ENCODE results near the gene MS4A6E. TPM values are rescaled to one million over a fixed set of nuclear protein-coding genes. Genes with fewer than 3 reads are reported as not detected.

MS4A6E gene
- total RNA-seq, 1 experiment from 2014 or later = not detected

GRCh38 chr11:60316317-60316716 is 10.7 kb upstream of the MS4A6E start:
- Mint-ChIP-seq H3K4me1 (peaks cover 6% of the 10 kb centered on the region), H3K4me3 (no peak overlapping the region), H3K27me3 (ENCODE audit: low read depth) (no peaks in the 10 kb centered on the region; the same call in 1 of the 2 replicates), H3K27ac (no peak overlapping the region), H3K36me3 (no peaks in the 10 kb centered on the region), H3K9me3 (peaks cover 19% of the 10 kb centered on the region)
- DNase-seq (ENCODE audit: low spot score) = no peak
- no peak for TF ChIP-seq KAT7 (CRISPR knock-in tag; IDR thresholded peaks at IDR 0.05; ENCODE audit: borderline replicate concordance)
- no peak for TF ChIP-seq ZNF671 (CRISPR knock-in tag; IDR thresholded peaks at IDR 0.05)
- TF ChIP-seq TEAD4 (CRISPR knock-in tag; IDR thresholded peaks at IDR 0.05) = no peak
- TF ChIP-seq ZNF263 (CRISPR knock-in tag; IDR thresholded peaks at IDR 0.05; ENCODE audit: low read depth) = no peak
- no peak for TF ChIP-seq ZSCAN18 (CRISPR knock-in tag; IDR thresholded peaks at IDR 0.05)
- TF ChIP-seq ATF3 (CRISPR knock-in tag; conservative IDR thresholded peaks at IDR 0.05) = no peak
- TF ChIP-seq IRF1 (CRISPR knock-in tag; IDR thresholded peaks at IDR 0.05) = no peak
- TF ChIP-seq CREB1 (CRISPR knock-in tag; IDR thresholded peaks at IDR 0.05) = no peak
- no peak for TF ChIP-seq NFYB (CRISPR knock-in tag; conservative IDR thresholded peaks at IDR 0.05; ENCODE audit: low read depth)
- TF ChIP-seq ETV6 (CRISPR knock-in tag; IDR thresholded peaks at IDR 0.05) = no peak
- CTCF ChIA-PET = no interaction called here
- ATAC-seq = no peak
- POLR2A ChIA-PET = no interaction called here

GRCh38 chr11:60318726-60319125 is 8.3 kb upstream of the MS4A6E start:
- ATAC-seq = peak; percentile 77
- Mint-ChIP-seq H3K4me1 (peaks cover 10% of the 10 kb centered on the region), H3K36me3 (no peaks in the 10 kb centered on the region), H3K4me3 (no peak overlapping the region), H3K9me3 (peaks cover 34% of the 10 kb centered on the region), H3K27me3 (ENCODE audit: low read depth) (no peaks in the 10 kb centered on the region; the same call in 1 of the 2 replicates), H3K27ac (no peak overlapping the region)
- no peak for DNase-seq (ENCODE audit: low spot score)
- POLR2A ChIA-PET = no interaction called here
- CTCF ChIA-PET = interaction anchor here (1.0 to 1.6 kb wide), 6 partner anchors 16 to 300 kb away, joined by 3 to 8 read pairs (median 4); no protein-coding TSS in a partner anchor
- no peak for TF ChIP-seq MLX (CRISPR knock-in tag; IDR thresholded peaks at IDR 0.05)
- TF ChIP-seq ZNF416 (CRISPR knock-in tag; IDR thresholded peaks at IDR 0.05) = no peak
- TF ChIP-seq KAT7 (CRISPR knock-in tag; IDR thresholded peaks at IDR 0.05; ENCODE audit: borderline replicate concordance) = no peak
- TF ChIP-seq GTF2I (CRISPR knock-in tag; conservative IDR thresholded peaks at IDR 0.05) = no peak
- TF ChIP-seq JUN (CRISPR knock-in tag; IDR thresholded peaks at IDR 0.05) = no peak
- no peak for TF ChIP-seq ZNF423 (CRISPR knock-in tag; IDR thresholded peaks at IDR 0.05)
- no peak for TF ChIP-seq FOXK1 (CRISPR knock-in tag; IDR thresholded peaks at IDR 0.05)
- TF ChIP-seq ZNF425 (CRISPR knock-in tag; conservative IDR thresholded peaks at IDR 0.05) = no peak
- no peak for TF ChIP-seq JAZF1 (CRISPR knock-in tag; IDR thresholded peaks at IDR 0.05)
- no peak for TF ChIP-seq ZNF138 (CRISPR knock-in tag; conservative IDR thresholded peaks at IDR 0.05)
- TF ChIP-seq NR3C1 (CRISPR knock-in tag; conservative IDR thresholded peaks at IDR 0.05; ENCODE audit: low read depth) = no peak
- no peak for TF ChIP-seq FOXP1 (CRISPR knock-in tag; IDR thresholded peaks at IDR 0.05; ENCODE audit: borderline replicate concordance)
